ENCODE results near the gene NR2C2.

Gene NR2C2

GRCh38 chr3:15032650-15033049 lies 85.3 kb downstream of the NR2C2 start:
- no peak for DNase-seq

GRCh38 chr3:15033103-15033502 lies 85.7 kb downstream of the NR2C2 start:
- no peak for DNase-seq

- DNase-seq = no peak
Measured at GRCh38 chr3:15038306-15038705, 90.9 kb downstream of the NR2C2 start.

GRCh38 chr3:15040844-15041243 lies 93.5 kb downstream of the NR2C2 start:
- DNase-seq = no peak

- DNase-seq = no peak
Measured at GRCh38 chr3:15041950-15042349, 94.6 kb downstream of the NR2C2 start.

- no peak for DNase-seq
Measured at GRCh38 chr3:15042936-15043335, 95.6 kb downstream of the NR2C2 start.

GRCh38 chr3:15043408-15044171 lies 96.2 kb downstream of the NR2C2 start:
- DNase-seq = no peak

GRCh38 chr3:15044326-15044725 lies 96.9 kb downstream of the NR2C2 start:
- no peak for DNase-seq

- no peak for DNase-seq
Measured at GRCh38 chr3:15045667-15046066, 98.3 kb downstream of the NR2C2 start.

- no peak for DNase-seq
Measured at GRCh38 chr3:15049584-15049983, 102.2 kb downstream of the NR2C2 start.

GRCh38 chr3:15050405-15051092 lies 103.2 kb downstream of the NR2C2 start:
- no peak for DNase-seq

GRCh38 chr3:15051531-15051930 lies 104.1 kb downstream of the NR2C2 start:
- no peak for DNase-seq

- DNase-seq = no peak
Measured at GRCh38 chr3:15052335-15053242, 105.2 kb downstream of the NR2C2 start.

GRCh38 chr3:15053541-15053940 lies 106.2 kb downstream of the NR2C2 start:
- DNase-seq = no peak

GRCh38 chr3:15055019-15055557 lies 107.7 kb downstream of the NR2C2 start:
- no peak for DNase-seq

GRCh38 chr3:15056676-15057404 lies 109.5 kb downstream of the NR2C2 start:
- no peak for DNase-seq

GRCh38 chr3:15060029-15060428 lies 112.6 kb downstream of the NR2C2 start:
- DNase-seq = no peak

GRCh38 chr3:15063238-15063637 lies 115.9 kb downstream of the NR2C2 start:
- no peak for DNase-seq

- DNase-seq = no peak
Measured at GRCh38 chr3:15063656-15064286, 116.4 kb downstream of the NR2C2 start.

- DNase-seq = no peak
Measured at GRCh38 chr3:15064299-15064834, 117.0 kb downstream of the NR2C2 start.

- DNase-seq = peak; percentile 72
Measured at GRCh38 chr3:15064835-15065549, 117.6 kb downstream of the NR2C2 start, which contains the start of gene MRPS25. TSS of gene MRPS25 (minus strand) at chr3:15065315. CDS start at chr3:15065194, 121 bp downstream.

Measured in NK-92 treated with Interleukin-12 subunit alpha and Interleukin-12 subunit beta, amount 100 ng/mL, for 24 hours (cell line).